Heart left ventricle (tissue), 13 donors: ENCODE data around the gene LRBA.
"Not testable (repeated sequence)": the region's sequence is repeated elsewhere in the genome, so short reads cannot be mapped to it uniquely, and the experiment has no call there.

Experiments
- POLR2A ChIP-seq, 2 donors: fragments of 450-650 bp; IDR thresholded peaks; one replicate each; pipeline ENCODE4 v1.6.1; 2017; ENCODE audit warnings: antibody characterized with exemption in 2 of 2, mild to moderate bottlenecking in 2 of 2, moderate library complexity in 2 of 2
- TF ChIP-seq, protein P1 (sequence below), 12 donors: fragments of 200-600 bp; sonication (generic) in 4 of 12; IDR thresholded peaks; one replicate each; pipeline versions ENCODE4 v1.5.0 to v1.8.0; 2018 to 2022; ENCODE audit warnings: antibody characterized with exemption in 12 of 12, mild to moderate bottlenecking in 5 of 12
- donor health status: ischemic (EF 13 %, LVEDD 7.1; RV severe dilation, severe dysfunction).
- donor health status: DM: no; HTN: yes; CAD: no.
- donor health status: DM: no; HTN: no; CAD: no.
- donor health status: ischemic (EF 25% LVEDD 6.9; RV normal size, moderate dysfunction).
- donor health status: ischemic (EF 25% LVEDD 5.7; RV mildly dilated, moderate dysfunction).
- donor health status: ischemic (EF 35%, LVEDD 5.7; RV mildly dilated, moderate dysfunction).
- donor health status: nonischemic (EF 11% LVEDD 7.7; RV severe dilation, severe dysfunction).
- donor health status: DM: yes; HTN: yes; CAD: no.
- donor health status: PGD.
- donor health status: ischemic (EF 29% LVEDD 5.4; RV normal size, mild dysfunction).
- donor health status: nonischemic (EF 23%, LVEDD 6.1; RV moderate dilation, normal function).

DNA sequence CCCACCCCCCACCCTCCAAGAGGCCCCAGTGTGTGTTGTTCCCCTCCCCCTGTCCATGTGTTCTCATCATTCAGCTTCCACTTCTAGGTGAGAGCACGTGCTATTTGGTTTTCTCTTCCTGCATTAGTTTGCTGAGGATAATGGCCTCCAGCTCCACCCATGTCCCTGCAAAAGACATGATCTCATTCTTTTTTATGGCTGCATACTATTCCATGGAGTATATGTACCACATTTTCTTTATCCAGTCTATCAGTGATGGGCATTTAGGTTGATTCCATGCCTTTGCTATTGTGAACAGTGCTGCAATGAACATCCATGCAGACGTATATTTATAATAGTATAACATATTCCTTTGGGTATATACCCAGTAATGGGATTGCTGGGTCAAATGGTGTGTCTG is 628.7 kb downstream of the LRBA start:
- TF ChIP-seq, protein P1, sequence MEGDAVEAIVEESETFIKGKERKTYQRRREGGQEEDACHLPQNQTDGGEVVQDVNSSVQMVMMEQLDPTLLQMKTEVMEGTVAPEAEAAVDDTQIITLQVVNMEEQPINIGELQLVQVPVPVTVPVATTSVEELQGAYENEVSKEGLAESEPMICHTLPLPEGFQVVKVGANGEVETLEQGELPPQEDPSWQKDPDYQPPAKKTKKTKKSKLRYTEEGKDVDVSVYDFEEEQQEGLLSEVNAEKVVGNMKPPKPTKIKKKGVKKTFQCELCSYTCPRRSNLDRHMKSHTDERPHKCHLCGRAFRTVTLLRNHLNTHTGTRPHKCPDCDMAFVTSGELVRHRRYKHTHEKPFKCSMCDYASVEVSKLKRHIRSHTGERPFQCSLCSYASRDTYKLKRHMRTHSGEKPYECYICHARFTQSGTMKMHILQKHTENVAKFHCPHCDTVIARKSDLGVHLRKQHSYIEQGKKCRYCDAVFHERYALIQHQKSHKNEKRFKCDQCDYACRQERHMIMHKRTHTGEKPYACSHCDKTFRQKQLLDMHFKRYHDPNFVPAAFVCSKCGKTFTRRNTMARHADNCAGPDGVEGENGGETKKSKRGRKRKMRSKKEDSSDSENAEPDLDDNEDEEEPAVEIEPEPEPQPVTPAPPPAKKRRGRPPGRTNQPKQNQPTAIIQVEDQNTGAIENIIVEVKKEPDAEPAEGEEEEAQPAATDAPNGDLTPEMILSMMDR (IDR thresholded peaks at IDR 0.05): not testable (repeated sequence)
- not testable (repeated sequence) for TF ChIP-seq POLR2A (IDR thresholded peaks at IDR 0.05)
